ENCODE results near the gene WDR75.

Gene WDR75

DNA sequence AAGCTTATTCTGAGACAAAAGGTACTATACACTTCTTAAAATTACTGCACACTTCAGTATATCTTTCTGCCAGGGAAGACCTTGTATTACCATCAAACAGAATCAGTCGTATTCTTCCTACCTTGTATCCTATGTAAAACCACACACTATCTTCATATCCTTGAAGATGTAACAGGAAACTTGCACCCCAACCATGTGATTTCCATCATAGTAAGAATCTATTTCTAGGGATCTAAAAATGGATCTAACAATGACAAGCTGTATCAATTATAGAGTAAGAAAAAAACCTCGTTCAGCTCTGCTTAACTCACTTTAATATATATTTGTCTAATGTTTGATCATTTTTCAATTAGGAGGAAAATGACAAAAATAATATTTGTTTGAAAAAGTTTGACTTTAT, 60.2 kb downstream of the WDR75 start (continued):
- TF ChIP-seq, protein P1, sequence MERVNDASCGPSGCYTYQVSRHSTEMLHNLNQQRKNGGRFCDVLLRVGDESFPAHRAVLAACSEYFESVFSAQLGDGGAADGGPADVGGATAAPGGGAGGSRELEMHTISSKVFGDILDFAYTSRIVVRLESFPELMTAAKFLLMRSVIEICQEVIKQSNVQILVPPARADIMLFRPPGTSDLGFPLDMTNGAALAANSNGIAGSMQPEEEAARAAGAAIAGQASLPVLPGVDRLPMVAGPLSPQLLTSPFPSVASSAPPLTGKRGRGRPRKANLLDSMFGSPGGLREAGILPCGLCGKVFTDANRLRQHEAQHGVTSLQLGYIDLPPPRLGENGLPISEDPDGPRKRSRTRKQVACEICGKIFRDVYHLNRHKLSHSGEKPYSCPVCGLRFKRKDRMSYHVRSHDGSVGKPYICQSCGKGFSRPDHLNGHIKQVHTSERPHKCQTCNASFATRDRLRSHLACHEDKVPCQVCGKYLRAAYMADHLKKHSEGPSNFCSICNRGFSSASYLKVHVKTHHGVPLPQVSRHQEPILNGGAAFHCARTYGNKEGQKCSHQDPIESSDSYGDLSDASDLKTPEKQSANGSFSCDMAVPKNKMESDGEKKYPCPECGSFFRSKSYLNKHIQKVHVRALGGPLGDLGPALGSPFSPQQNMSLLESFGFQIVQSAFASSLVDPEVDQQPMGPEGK (CRISPR knock-in tag; IDR thresholded peaks at IDR 0.05; ENCODE audit: borderline replicate concordance), result no peak
- TF ChIP-seq BACH2 (CRISPR knock-in tag; IDR thresholded peaks at IDR 0.05; ENCODE audit: borderline replicate concordance), result no peak

DNA sequence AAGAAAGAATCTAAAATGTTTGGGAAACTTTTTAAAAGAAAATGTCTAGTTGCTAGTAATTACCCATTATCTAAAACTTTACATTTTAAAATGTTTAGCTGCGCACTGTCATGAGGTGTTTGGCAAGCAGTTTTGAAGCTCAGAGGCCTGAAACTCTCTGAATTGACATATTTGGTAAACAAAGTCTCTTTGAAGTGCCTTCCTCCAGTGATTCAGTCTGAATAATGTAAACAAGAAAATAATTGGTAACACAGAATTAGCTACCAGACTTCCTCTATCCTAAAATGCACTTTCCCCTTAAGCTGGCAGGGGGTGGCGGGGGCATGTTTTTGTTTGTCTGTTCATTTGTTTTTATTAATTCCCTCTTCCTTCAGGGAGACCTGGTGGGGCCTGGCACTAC, 61.4 kb downstream of the WDR75 start:
- no peak for ATAC-seq
- TF ChIP-seq RARB (CRISPR knock-in tag; IDR thresholded peaks at IDR 0.05) (no peak), CSDC2 (CRISPR knock-in tag; IDR thresholded peaks at IDR 0.05) (no peak), ISL1 (CRISPR knock-in tag; IDR thresholded peaks at IDR 0.05) (no peak), OSR1 (CRISPR knock-in tag; IDR thresholded peaks at IDR 0.05) (no peak)
- TF ChIP-seq, protein P1 (CRISPR knock-in tag; IDR thresholded peaks at IDR 0.05; ENCODE audit: borderline replicate concordance), result no peak
- TF ChIP-seq, protein P2, sequence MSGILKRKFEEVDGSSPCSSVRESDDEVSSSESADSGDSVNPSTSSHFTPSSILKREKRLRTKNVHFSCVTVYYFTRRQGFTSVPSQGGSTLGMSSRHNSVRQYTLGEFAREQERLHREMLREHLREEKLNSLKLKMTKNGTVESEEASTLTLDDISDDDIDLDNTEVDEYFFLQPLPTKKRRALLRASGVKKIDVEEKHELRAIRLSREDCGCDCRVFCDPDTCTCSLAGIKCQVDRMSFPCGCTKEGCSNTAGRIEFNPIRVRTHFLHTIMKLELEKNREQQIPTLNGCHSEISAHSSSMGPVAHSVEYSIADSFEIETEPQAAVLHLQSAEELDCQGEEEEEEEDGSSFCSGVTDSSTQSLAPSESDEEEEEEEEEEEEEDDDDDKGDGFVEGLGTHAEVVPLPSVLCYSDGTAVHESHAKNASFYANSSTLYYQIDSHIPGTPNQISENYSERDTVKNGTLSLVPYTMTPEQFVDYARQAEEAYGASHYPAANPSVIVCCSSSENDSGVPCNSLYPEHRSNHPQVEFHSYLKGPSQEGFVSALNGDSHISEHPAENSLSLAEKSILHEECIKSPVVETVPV (CRISPR knock-in tag; IDR thresholded peaks at IDR 0.05), result no peak

DNA sequence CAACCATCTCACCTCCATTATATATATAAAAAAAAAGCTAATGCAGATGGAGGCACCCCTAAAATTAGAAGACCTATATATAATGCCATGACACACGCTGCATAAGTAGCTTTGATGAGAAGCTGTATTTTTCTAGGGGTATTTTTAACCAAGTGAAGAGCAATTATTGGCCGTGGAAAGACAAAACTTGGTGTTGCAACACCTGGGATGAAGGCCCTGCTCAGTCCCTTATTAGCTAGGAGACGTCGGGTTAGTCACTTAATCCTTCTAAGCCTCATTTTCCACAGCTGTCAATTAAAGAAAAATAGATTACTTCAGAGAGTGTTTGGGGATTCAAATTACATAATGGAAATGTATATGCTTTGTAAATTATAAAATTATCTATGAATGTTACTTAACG, 63.0 kb downstream of the WDR75 start:
- no peak for TF ChIP-seq ZFP3 (CRISPR knock-in tag; IDR thresholded peaks at IDR 0.05)
- TF ChIP-seq ZC3H10 (CRISPR knock-in tag; IDR thresholded peaks at IDR 0.05), result no peak
- no peak for TF ChIP-seq PPARA (CRISPR knock-in tag; IDR thresholded peaks at IDR 0.05; ENCODE audit: borderline replicate concordance)
- TF ChIP-seq, protein P3, sequence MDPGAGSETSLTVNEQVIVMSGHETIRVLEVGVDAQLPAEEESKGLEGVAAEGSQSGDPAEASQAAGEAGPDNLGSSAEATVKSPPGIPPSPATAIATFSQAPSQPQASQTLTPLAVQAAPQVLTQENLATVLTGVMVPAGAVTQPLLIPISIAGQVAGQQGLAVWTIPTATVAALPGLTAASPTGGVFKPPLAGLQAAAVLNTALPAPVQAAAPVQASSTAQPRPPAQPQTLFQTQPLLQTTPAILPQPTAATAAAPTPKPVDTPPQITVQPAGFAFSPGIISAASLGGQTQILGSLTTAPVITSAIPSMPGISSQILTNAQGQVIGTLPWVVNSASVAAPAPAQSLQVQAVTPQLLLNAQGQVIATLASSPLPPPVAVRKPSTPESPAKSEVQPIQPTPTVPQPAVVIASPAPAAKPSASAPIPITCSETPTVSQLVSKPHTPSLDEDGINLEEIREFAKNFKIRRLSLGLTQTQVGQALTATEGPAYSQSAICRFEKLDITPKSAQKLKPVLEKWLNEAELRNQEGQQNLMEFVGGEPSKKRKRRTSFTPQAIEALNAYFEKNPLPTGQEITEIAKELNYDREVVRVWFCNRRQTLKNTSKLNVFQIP (CRISPR knock-in tag; IDR thresholded peaks at IDR 0.05; ENCODE audit: borderline replicate concordance, low read depth), result no peak
- TF ChIP-seq CSDC2 (CRISPR knock-in tag; IDR thresholded peaks at IDR 0.05), result no peak
- TF ChIP-seq ESRRG (CRISPR knock-in tag; IDR thresholded peaks at IDR 0.05), result no peak
- TF ChIP-seq BACH2 (CRISPR knock-in tag; IDR thresholded peaks at IDR 0.05; ENCODE audit: borderline replicate concordance), result no peak
- no peak for TF ChIP-seq ZNF70 (CRISPR knock-in tag; IDR thresholded peaks at IDR 0.05)
- no peak for TF ChIP-seq ISL1 (CRISPR knock-in tag; IDR thresholded peaks at IDR 0.05)
- TF ChIP-seq RARB (CRISPR knock-in tag; IDR thresholded peaks at IDR 0.05), result no peak
- TF ChIP-seq OSR1 (CRISPR knock-in tag; IDR thresholded peaks at IDR 0.05), result no peak
- no peak for TF ChIP-seq GLIS3 (CRISPR knock-in tag; IDR thresholded peaks at IDR 0.05)
- no peak for TF ChIP-seq ZNF565 (CRISPR knock-in tag; conservative IDR thresholded peaks at IDR 0.05; ENCODE audit: low read depth)
- TF ChIP-seq, protein P4, sequence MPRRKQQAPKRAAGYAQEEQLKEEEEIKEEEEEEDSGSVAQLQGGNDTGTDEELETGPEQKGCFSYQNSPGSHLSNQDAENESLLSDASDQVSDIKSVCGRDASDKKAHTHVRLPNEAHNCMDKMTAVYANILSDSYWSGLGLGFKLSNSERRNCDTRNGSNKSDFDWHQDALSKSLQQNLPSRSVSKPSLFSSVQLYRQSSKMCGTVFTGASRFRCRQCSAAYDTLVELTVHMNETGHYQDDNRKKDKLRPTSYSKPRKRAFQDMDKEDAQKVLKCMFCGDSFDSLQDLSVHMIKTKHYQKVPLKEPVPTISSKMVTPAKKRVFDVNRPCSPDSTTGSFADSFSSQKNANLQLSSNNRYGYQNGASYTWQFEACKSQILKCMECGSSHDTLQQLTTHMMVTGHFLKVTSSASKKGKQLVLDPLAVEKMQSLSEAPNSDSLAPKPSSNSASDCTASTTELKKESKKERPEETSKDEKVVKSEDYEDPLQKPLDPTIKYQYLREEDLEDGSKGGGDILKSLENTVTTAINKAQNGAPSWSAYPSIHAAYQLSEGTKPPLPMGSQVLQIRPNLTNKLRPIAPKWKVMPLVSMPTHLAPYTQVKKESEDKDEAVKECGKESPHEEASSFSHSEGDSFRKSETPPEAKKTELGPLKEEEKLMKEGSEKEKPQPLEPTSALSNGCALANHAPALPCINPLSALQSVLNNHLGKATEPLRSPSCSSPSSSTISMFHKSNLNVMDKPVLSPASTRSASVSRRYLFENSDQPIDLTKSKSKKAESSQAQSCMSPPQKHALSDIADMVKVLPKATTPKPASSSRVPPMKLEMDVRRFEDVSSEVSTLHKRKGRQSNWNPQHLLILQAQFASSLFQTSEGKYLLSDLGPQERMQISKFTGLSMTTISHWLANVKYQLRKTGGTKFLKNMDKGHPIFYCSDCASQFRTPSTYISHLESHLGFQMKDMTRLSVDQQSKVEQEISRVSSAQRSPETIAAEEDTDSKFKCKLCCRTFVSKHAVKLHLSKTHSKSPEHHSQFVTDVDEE (CRISPR knock-in tag; IDR thresholded peaks at IDR 0.05), result no peak
- no peak for TF ChIP-seq ZFP30 (CRISPR knock-in tag; IDR thresholded peaks at IDR 0.05)
- no peak for TF ChIP-seq TCF4 (CRISPR knock-in tag; IDR thresholded peaks at IDR 0.05; ENCODE audit: borderline replicate concordance)
- no peak for TF ChIP-seq ARNTL (CRISPR knock-in tag; IDR thresholded peaks at IDR 0.05; ENCODE audit: borderline replicate concordance, low read depth)
- TF ChIP-seq ZNF8 (CRISPR knock-in tag; IDR thresholded peaks at IDR 0.05), result no peak
- TF ChIP-seq, protein P5, sequence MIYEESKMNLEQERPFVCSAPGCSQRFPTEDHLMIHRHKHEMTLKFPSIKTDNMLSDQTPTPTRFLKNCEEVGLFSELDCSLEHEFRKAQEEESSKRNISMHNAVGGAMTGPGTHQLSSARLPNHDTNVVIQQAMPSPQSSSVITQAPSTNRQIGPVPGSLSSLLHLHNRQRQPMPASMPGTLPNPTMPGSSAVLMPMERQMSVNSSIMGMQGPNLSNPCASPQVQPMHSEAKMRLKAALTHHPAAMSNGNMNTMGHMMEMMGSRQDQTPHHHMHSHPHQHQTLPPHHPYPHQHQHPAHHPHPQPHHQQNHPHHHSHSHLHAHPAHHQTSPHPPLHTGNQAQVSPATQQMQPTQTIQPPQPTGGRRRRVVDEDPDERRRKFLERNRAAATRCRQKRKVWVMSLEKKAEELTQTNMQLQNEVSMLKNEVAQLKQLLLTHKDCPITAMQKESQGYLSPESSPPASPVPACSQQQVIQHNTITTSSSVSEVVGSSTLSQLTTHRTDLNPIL (CRISPR knock-in tag; IDR thresholded peaks at IDR 0.05; ENCODE audit: low read depth), result no peak
- TF ChIP-seq TOX (CRISPR knock-in tag; IDR thresholded peaks at IDR 0.05; ENCODE audit: borderline replicate concordance), result no peak
- ATAC-seq, result no peak

All from SK-N-SH treated with all-trans-retinoic acid at 6 μM for 48 hours (cell line).